Measurements from ENCODE around the gene ZNF335.

ZNF335 gene

DNA sequence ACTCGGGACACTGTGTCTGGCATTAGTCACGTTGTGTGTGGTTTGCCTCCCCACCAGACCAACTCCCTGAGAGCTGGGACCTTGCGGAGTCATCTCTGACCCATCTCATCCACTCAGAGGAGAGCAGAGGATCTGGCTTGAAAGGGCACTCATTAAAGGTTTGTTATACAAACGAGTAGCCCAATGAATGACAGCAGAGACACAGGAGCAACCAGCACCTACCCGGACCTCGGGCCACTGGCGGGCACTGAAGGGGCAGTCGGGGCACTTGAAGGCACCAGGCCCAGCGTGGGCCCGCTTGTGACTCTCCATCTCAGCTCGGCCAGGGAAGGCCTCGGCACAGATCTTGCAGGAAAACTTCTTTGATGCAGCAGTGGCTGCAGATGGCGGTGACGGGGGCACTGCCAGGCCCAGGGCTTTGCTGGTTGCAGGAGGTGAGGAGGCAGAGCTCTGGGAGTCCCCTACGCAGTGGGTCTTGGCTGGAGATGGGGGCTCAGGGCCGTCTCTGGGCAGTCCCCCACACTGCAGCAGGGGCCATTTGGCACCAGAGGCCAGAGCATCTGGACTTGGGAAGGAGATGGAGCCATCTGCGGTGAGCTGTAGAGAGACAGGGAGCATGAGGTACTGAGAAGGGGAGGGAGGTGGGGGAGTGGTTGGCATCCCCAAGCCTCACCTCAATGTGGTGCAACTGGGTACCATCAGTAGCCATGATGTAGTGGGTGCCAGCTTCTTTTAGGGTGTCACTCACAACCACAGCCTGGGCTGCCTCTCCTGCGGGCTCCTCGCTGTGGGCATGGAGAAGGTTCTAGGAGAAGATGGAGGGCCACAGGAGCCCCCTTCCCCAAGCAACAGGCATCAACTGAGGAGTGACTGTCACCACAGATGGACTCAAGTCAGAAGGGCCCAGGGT lies 19.8 kb downstream of the ZNF335 start:
- no peak for DNase-seq

DNA sequence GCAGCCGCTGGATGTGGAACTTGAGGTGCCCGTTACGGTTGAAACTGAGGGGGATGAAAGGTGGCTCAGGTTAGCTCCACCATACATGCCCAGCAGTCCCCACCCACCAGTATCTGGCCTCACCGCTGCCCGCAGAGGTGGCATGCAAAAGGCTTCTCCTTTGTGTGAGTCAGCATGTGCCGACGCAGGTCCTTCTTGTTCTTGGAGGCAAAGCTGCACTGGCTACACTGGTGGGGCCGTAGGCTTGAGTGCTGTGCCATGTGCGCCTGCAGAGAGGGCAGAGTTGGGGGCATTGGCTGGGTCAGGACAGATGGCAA lies 21.7 kb downstream of the ZNF335 start:
- no peak for DNase-seq

DNA sequence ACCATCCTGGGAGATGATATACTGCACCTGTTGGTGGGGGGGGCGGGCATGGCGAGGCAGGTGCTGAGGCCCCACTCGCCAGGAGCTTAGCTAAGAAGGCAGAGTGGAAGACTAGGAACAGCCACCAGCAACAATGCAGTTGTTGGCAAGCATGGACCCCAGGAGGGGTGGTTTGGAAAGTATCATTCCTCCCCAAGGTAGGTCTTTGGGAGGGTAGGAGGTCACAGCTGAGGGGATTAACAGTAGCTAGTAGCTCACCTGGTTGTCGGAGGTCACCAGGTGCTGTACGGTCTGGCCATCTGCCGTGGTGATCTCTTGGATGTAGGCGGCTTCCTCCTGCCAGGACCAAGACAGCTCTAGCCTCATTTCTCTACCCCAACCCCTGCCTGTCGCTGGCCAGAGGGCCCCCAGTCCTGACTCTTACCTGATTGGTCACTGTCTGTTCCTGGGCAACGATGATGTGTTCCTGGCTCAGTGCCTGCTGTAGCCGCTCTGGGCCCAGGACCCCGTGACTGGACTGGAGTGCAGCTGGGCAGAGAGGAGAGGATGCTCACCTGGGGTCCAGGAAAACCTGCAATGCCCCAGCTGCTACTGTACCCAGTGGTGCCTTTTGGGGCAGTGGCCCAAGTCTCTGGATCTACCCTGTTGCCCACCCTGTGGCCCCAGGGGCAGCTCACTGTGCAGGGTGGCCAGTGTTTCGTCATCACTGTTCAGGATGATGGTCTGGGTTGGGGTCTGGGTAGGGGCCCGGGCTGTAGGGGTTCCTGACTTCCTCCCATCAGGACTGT lies 22.3 kb downstream of the ZNF335 start:
- DNase-seq, result no peak

DNA sequence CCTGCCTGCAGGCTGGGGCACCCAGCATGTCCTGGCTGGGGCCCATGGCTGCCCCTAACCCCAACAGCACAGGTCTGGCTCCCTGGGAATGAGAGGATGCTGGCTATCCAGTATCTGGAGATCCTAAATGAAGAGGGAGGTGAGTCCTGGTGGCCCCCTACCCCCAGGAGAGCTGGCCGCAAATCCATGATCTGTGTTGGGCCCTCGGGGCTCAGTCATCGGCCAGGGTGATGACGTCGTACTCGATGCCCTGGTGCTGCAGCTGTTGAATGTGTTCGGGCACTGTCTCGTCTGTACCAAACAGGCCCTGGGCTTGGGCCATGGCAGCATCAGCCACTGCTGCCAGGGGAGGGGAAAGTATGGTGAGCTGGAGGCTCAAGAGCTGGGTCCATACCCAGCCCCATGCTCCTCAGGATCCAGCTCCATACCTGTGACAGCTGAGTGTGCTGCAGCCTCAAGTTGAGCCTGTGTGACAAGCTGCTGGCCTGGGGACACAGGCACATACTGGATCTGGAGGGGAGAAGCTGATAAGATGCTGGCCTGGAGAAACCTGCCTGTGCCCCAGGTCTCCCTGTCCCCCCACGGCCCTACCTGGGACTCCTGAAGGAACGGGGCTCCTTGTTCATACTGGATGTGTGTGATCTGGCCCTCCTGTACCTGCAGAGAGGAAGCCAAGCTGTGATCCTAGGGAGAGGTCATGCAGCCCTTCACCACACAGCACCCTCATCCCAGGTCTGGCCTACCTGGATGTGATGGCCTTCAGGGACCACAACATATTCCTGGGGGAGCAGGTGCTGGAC lies 23.1 kb downstream of the ZNF335 start:
- DNase-seq, result no peak

DNA sequence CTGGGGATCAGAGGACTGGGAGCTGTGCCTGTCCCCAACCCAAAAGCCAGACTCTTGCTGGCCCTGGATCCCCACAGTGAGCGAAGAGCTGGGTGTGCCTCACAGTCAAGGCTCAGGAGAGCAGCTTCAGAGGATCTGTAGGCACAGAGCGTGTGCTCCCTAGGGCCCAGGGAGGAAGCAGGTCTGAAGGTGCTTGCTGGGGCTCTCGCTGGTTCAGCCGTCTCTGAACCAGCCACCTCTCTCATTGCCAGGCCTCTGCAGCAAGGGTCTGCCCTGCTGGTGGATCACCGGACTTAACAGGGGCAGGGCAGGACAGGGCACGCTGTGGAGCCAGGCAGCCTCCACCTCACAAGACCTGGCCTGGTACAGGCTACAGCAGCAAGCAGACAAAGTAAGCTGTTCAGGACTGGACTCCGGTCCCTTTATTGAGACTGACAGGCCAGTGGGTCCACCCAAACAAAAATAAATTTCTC lies 23.7 kb downstream of the ZNF335 start:
- no peak for DNase-seq

DNA sequence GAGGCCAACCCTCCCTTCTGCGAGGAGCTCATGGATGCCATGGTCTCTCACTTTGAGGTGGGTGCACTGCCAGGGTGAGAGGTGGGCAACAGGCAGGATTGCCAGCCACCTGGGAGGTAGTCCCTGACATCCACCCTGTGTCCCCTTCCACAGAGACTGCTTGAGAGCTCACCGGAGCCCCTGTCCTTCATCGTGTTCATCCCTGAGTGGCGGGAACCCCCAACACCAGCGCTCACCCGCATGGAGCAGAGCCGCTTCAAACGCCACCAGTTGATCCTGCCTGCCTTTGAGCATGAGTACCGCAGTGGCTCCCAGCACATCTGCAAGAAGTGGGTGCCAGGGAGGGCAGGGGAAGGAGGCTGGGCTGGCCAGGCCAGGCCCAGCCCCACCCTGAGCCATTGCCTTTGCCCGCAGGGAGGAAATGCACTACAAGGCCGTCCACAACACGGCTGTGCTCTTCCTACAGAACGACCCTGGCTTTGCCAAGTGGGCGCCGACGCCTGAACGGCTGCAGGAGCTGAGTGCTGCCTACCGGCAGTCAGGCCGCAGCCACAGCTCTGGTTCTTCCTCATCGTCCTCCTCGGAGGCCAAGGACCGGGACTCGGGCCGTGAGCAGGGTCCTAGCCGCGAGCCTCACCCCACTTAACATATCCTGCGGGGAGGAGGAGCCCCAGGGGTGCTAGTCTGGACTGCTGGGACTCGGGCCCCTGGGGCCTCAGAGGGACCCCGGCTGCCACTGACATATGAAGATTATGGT lies 24.7 kb downstream of the ZNF335 start:
- DNase-seq, result no peak

DNA sequence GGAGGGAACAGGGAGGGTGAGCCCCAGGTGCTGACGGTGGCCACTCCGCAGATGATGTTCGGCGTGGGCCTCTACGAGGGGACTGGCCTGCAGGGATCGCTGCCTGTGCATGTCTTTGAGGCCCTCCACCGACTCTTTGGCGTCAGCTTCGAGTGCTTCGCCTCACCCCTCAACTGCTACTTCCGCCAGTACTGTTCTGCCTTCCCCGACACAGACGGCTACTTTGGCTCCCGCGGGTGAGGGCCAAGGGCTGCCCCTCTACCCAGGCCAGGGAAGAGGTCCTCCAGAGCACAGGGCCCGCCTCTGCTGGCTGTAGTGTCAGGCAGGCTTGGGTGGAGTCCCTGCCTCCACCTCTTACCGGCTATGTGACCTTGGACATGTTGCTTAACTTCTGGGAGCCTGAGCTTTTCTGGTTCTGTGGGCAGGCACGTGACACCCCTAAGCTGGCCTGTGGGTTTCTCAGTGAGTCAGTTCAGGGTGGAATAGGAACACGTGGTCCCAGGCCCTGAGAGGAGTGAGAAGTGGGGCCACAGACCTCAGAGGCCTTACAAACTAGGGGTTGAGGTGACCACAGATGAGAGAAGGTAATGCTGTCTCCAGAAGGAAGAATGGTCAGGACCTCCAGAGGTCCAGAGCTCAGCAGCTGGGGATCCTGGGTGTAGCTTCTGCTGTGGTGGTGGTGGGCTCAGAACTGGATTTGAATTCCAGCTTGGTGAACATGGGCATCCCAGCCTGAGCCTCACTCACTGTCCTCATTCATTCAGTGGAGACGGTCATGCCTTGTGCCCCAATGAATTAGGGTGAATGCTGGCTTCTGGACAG lies 25.6 kb downstream of the ZNF335 start:
- DNase-seq, result no peak

DNA sequence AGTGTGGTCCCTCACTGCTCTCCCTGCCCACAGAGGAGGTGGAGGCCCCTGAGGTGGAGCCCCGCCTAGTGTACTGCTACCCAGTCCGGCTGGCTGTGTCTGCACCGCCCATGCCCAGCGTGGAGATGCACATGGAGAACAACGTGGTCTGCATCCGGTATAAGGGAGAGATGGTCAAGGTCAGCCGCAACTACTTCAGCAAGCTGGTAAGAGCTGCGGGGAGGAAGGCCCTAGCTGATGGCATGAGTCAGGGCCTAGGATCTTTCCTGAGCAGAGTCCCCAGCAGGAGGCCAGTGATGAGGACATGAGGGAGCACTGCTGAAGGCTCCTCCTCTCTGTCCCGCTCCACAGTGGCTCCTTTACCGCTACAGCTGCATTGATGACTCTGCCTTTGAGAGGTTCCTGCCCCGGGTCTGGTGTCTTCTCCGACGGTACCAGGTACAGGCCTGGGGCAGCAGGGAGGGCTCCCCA lies 26.3 kb downstream of the ZNF335 start:
- DNase-seq, result no peak

DNA sequence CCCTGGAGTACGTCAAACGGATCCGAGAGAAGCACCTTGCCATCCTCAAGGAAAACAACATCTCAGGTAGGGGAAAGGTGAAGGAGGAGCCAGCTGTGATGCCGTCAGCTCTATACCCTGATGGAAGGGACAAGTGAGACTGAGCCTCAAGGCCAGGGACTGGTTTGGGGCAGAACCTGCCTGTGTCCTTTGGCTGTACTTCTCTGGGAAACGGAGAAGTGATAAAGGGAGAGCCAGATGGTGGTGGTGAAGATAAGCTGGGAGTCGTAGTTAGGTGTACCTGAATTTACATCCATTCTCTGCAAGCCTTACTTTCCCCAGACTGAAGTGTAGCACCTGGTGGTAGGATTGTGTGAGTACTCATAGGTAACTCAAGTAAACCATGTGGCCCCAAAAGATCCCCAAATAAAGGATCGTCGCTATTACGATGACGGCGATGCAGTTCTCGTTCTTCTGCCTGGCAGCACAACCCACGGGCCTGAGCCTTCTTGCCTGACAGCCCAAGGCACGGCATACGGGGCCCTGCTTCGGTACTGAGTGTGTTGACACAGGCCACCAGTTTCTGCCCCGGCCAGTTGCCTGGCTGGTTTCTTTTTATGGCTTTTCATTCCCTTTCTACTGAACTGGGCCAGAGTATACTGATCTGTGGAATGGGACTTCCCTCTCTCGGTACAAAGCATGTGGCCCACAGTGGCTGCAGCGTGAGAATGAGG lies 26.9 kb downstream of the ZNF335 start:
- DNase-seq, result no peak

DNA sequence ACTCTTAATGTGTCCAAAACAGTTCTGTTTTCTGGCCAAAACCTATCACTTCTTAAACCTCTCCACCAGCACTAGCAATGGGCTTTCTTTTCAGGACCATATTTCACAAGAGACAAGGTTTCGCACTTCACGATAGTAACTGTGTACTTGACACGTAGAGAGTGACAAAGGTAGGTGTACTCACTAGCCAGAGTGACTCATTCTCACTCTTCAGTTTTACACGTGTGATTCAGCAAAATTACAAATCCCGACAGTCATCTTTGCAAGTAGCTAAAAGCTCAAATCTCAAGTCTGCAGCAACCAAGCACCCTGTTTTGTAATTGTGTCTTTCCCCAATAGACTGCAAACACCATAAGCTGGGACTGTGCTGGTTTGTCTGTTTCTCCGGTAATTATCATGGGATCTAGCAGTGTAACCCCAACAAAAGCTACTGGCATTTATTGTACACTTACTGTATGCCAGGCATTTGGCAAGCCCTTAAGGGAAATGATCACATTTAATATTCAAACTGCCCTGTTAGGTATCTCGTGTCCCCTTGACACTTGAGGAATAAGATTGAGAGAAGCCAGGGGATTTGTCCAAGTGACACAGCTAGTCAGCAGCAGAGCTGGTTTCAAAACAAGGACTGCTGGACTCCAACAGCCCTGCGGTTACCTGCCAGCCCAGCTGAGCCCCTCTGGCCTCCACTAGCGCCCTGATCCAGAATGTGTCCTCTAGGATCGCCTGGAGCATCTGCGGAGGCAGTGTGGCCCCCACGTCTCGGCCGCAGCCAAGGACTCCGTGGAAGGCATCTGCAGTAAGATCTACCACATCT lies 27.6 kb downstream of the ZNF335 start:
- DNase-seq, result no peak

DNA sequence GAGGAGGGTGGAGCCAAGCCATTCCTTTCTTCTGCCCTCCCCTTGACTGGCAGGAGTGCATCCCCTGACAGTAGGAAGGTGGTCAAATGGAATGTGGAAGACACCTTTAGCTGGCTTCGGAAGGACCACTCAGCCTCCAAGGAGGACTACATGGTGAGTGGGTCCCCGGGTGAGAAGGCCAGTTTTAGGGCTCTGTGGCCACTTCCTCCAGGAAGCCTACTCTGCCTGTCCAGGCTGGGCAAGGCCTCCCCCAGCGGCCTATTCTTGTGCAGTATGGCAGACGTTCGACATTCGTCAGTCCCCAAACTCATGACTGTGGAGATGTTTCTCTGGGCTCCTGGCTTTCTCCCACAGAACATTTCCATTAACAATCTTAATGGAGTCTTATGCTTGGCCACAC lies 28.4 kb downstream of the ZNF335 start:
- no peak for DNase-seq

DNA sequence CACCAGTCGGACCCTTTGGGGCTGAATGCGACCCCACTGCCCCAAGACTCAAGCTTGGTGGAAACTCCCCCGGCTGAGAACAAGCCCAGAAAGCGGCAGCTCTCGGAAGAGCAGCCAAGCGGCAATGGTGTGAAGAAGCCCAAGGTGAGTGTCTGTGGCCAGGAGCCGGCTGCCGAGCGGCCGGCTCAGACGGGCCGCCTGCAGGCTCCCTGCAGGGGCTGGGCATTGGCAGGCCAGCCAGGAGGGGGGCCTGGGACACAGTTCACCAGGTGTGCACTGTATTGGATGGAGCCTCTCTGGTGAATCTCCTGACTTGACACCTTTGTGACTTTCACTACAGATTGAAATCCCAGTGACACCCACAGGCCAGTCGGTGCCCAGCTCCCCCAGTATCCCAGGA lies 31.5 kb downstream of the ZNF335 start:
- DNase-seq, result no peak

DNA sequence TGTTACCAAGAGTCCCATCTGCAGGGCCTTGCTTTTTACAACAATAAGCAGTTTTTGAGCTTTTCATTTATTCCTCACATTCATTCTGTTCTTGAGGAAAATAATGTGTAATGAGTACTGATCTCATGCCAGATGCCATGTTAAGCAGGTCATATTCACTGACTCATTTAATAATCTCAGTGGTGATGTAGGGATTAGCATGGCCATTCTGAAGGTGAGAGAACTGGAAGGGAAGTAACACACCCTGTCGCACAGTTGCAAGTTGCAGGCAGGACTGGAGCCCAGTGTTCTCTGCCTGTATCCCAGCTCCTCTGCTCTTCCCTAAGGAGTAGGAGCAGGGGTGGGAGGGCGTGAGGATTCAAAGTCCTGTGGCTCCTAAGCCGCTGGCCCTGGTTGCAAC lies 31.9 kb downstream of the ZNF335 start:
- DNase-seq, result no peak

DNA sequence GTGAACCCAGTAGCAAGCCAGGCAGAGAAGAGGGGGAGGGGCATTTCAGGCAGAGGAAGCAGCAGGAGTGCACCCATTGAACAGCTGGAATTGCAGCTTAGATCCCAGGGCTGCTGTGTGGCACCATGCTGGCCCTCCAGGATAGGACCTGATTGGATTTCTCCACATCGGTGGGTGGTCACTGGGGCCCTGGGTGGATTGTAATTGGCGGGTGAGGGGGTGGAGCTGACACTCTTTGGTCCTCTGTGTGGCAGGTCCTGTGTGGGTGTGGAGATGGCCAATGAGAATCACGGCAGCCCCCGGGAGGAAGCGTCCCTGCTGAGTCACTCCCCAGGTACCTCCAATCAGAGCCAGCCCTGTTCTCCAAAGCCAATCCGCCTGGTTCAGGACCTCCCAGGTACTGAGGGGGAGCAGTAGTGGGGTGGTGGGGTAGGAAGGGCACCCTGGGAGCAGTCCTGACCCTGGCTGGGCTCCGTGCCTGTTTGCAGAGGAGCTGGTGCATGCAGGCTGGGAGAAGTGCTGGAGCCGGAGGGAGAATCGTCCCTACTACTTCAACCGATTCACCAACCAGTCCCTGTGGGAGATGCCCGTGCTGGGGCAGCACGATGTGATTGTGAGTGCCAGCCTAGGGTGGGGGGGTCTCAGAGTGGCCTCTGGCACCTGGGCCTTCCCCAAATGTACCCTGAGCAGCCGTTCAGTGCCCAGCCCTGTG lies 33.1 kb downstream of the ZNF335 start:
- no peak for DNase-seq

DNA sequence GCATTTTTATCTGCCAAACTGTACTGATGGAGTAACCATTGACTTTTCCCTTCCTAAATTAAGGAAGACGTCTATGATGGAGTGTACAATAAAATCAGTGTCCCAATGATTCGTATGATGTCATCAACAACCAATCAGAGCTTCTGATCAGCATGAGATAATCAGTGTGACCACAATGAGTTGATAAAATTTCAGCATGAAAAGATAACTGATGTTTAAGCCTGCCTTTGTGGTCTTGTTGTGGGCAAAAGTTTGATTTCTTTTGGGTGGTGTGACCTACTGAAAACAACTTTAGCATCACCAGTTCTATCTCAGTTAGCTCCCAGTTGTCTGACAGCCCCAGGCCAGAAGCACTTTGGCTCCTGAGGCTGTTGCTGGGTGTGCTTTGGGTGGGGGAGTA lies 34.2 kb downstream of the ZNF335 start:
- no peak for DNase-seq

DNA sequence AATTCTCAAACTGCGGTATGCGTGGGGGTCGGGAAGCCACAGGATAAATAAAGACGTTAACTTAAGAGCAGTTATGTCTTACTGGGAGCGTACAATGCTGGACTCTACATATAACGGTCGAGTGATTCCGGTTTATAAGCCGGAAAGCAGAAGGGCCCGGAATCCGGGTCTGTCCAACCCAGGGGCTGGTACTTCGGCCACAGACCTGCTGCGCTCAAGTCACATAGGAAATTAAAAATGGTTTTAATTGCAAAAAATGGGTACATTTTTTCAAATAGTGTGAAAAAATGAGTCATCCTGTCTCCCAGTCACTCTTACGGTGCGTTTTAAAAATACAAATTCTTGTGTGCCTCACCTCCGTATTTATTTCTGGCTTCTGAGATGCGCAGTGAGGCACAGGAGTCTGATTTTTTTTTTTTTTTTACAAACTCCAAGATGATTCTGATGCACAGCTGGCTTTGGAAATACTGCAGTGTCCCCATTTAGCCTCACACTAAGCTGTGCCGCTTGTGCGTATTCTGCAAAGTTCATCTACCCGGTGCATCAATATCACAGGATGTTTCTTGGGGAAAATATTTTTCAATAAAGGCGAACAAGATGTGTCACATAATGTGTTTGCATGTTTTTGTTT lies 36.5 kb downstream of the ZNF335 start:
- DNase-seq, result no peak

DNA sequence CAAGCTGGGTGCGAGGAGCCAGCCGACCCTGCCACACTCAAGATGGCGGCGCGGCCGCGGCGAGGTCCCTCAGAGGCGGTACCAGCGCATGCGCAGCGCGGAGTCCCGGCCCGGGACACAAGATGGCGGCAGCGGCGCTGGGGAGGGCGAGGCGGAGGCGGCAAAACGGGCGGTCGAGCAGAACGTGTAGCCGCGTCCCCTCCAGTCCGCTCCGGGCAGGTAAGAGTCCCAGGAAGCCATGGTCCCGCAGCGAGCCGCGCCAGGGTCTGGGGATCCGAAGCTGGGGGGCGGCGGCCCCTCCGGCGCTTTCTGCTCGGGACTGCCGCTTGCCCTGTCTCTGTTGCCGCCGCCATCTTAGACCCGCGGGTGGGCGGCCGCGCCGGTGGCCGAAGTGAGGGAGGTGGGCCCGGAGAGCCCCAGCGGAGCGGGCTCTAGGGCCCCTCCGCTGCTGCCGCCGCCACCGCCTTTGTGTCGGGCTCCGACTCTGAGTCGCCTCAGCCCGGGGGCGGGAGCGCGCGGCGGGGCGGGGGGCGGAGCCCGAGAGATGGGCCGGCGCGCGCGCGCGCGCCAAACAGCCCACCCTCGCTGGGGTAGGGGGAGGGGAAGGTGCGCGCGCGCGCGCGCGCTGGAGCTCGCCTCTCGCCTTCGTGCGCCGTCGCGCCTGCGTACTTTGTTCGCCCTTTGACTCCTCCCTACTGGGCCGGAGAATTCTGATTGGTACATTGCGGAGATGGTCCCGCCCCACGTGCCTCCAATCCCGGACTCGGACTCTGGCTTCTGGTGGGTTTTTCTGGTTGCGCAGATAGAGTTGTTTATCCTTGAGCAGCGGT lies 37.2 kb downstream of the ZNF335 start, which contains the start of gene PCIF1:
TSS of gene PCIF1 (plus strand) at position 98 of the 830 bp plus-strand sequence. CDS start 4,317 bp downstream, outside the sequence.
- peak; percentile 90 for DNase-seq
